ENCODE measurements around the gene WWOX.

Gene WWOX

DNA sequence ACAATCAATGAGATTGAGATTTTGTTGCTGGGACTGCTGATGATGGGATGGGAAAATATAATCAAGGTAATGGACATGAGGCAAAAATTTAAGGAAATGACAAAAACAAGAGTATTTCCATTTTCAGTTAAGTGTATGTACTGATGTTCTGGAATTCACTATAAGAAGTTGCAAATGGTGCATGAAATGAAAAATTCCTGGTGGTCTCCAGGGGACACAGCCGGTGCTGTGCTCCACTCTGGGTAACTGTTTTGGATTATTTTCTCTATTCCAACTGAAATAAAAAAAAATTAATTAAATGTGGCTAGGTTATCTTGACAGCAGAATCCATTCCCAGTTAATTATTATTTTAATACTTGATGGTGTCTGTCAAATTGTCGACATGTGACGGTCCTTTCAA is 305.6 kb downstream of the WWOX start:
- Histone ChIP-seq H2BK15ac (replicated peaks; ENCODE audit: low read depth) (no peak overlapping the region), H3K23ac (ENCODE audit: low read length) (no peak overlapping the region), H3K79me2 (ENCODE audit: control insufficient read depth, insufficient read depth, low read length) (no peaks in the 10 kb centered on the region), H3K79me1 (ENCODE audit: low read length) (no peaks in the 10 kb centered on the region), H3K56ac (ENCODE audit: low read length) (no peak overlapping the region), H2BK5ac (ENCODE audit: low read length) (no peak overlapping the region), H3K27ac (ENCODE audit: low read depth, low read length) (no peak overlapping the region), H3K4me3 (ENCODE audit: low read length) (no peak overlapping the region), H4K8ac (ENCODE audit: low read depth, low read length) (no peak overlapping the region), H3K4me2 (ENCODE audit: low read length) (no peak overlapping the region), H3K27me3 (ENCODE audit: insufficient read depth, low read length, poor library complexity) (no peaks in the 10 kb centered on the region), H3K4ac (ENCODE audit: low read depth, low read length) (no peak overlapping the region), H2AK5ac (ENCODE audit: low read length) (no peak overlapping the region), H3K36me3 (ENCODE audit: control insufficient read depth, insufficient read depth, low read length) (no peaks in the 10 kb centered on the region), H3K18ac (ENCODE audit: low read length) (no peak overlapping the region), H3K4me1 (ENCODE audit: control insufficient read depth, low read depth, low read length) (no peaks in the 10 kb centered on the region), H2BK120ac (ENCODE audit: low read depth, low read length) (no peak overlapping the region), H4K5ac (ENCODE audit: low read length) (no peak overlapping the region), H3K9ac (ENCODE audit: low read length) (no peak overlapping the region)
- DNase-seq = no peak
- no CpG with 5 or more reads among the region's 3 CpGs for WGBS (ENCODE audit: extremely low coverage, insufficient coverage, low lambda C conversion rate)

DNA sequence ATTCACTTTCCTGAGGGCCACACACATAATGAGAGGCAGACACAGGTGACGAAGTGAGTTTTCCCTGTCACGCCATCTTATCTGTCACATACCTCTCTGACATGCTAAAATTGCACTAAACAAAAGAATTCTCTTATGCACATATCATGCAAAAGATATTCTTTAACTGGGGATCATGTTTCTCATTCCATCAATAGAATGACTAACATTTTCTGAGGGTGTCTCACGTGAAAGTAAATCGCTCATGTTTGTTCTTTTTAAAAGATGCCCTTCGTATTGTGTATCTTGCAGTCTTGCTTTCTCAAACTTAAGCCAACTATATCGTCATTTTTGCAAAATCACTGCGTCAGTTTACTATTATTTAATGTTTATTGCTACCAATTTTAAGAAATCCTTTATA is 306.4 kb downstream of the WWOX start:
- no peak overlapping the region for H2AK5ac ChIP-seq (ENCODE audit: low read length)
- H3K4ac ChIP-seq (ENCODE audit: low read depth, low read length) = no peak overlapping the region
- H2BK120ac ChIP-seq (ENCODE audit: low read depth, low read length) = no peak overlapping the region
- no peak overlapping the region for H3K9ac ChIP-seq (ENCODE audit: low read length)
- no peaks in the 10 kb centered on the region for H3K4me1 ChIP-seq (ENCODE audit: control insufficient read depth, low read depth, low read length)
- no peak overlapping the region for H3K4me2 ChIP-seq (ENCODE audit: low read length)
- no peak overlapping the region for H3K18ac ChIP-seq (ENCODE audit: low read length)
- no peaks in the 10 kb centered on the region for H3K27me3 ChIP-seq (ENCODE audit: insufficient read depth, low read length, poor library complexity)
- H3K79me1 ChIP-seq (ENCODE audit: low read length) = no peaks in the 10 kb centered on the region
- no peaks in the 10 kb centered on the region for H3K79me2 ChIP-seq (ENCODE audit: control insufficient read depth, insufficient read depth, low read length)
- no CpG with 5 or more reads among the region's 7 CpGs for WGBS (ENCODE audit: extremely low coverage, insufficient coverage, low lambda C conversion rate)
- H3K23ac ChIP-seq (ENCODE audit: low read length) = no peak overlapping the region
- H4K5ac ChIP-seq (ENCODE audit: low read length) = no peak overlapping the region
- no peak overlapping the region for H3K27ac ChIP-seq (ENCODE audit: low read depth, low read length)
- H2BK15ac ChIP-seq (replicated peaks; ENCODE audit: low read depth) = no peak overlapping the region
- DNase-seq = peak; percentile 10
- no peak overlapping the region for H3K4me3 ChIP-seq (ENCODE audit: low read length)
- H2BK5ac ChIP-seq (ENCODE audit: low read length) = no peak overlapping the region
- H3K36me3 ChIP-seq (ENCODE audit: control insufficient read depth, insufficient read depth, low read length) = no peaks in the 10 kb centered on the region
- H3K56ac ChIP-seq (ENCODE audit: low read length) = no peak overlapping the region
- no peak overlapping the region for H4K8ac ChIP-seq (ENCODE audit: low read depth, low read length)

- no peak overlapping the region for H2BK120ac ChIP-seq (ENCODE audit: low read depth, low read length)
- no peak overlapping the region for H3K4me3 ChIP-seq (ENCODE audit: low read length)
- H3K79me1 ChIP-seq (ENCODE audit: low read length) = no peaks in the 10 kb centered on the region
- peak; percentile 83 for DNase-seq
- no peaks in the 10 kb centered on the region for H3K36me3 ChIP-seq (ENCODE audit: control insufficient read depth, insufficient read depth, low read length)
- H3K9ac ChIP-seq (ENCODE audit: low read length) = no peak overlapping the region
- no peaks in the 10 kb centered on the region for H3K79me2 ChIP-seq (ENCODE audit: control insufficient read depth, insufficient read depth, low read length)
- H3K27me3 ChIP-seq (ENCODE audit: insufficient read depth, low read length, poor library complexity) = no peaks in the 10 kb centered on the region
- H2BK5ac ChIP-seq (ENCODE audit: low read length) = no peak overlapping the region
- no peak overlapping the region for H2BK15ac ChIP-seq (replicated peaks; ENCODE audit: low read depth)
- H4K5ac ChIP-seq (ENCODE audit: low read length) = peak overlapping the region; percentile 60
- H3K56ac ChIP-seq (ENCODE audit: low read length) = no peak overlapping the region
- H3K18ac ChIP-seq (ENCODE audit: low read length) = peak overlapping the region; percentile 73
- no peak overlapping the region for H2AK5ac ChIP-seq (ENCODE audit: low read length)
- no peak overlapping the region for H3K23ac ChIP-seq (ENCODE audit: low read length)
- H3K4me1 ChIP-seq (ENCODE audit: control insufficient read depth, low read depth, low read length) = no peaks in the 10 kb centered on the region
- H4K8ac ChIP-seq (ENCODE audit: low read depth, low read length) = no peak overlapping the region
- H3K27ac ChIP-seq (ENCODE audit: low read depth, low read length) = no peak overlapping the region
- H3K4ac ChIP-seq (ENCODE audit: low read depth, low read length) = no peak overlapping the region
- no peak overlapping the region for H3K4me2 ChIP-seq (ENCODE audit: low read length)
Observed at GRCh38 chr16:78407191-78407590, 307.7 kb downstream of the WWOX start.

DNA sequence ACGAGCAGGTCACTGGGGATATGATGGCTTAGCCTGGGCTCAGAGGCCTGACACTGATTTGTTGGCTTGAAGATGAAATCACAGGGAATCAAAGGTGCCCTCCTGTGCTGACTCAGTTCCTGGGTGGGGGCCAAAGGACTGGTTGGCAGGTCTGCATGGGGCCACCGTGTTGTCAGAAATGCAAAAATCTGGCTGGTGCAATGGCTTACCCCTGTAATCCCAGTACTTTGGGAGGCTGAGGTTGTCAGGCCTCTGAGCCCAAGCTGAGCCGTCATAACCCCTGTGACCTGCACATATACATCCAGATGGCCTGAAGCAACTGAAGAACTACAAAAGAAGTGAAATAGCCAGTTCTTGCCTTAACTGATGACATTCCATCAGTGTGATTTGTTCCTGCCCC is 314.2 kb downstream of the WWOX start:
- Histone ChIP-seq H3K9ac (ENCODE audit: low read length) (no peak overlapping the region), H3K18ac (ENCODE audit: low read length) (no peak overlapping the region)
- no CpG with 5 or more reads among the region's 3 CpGs for WGBS (ENCODE audit: extremely low coverage, insufficient coverage, low lambda C conversion rate)

DNA sequence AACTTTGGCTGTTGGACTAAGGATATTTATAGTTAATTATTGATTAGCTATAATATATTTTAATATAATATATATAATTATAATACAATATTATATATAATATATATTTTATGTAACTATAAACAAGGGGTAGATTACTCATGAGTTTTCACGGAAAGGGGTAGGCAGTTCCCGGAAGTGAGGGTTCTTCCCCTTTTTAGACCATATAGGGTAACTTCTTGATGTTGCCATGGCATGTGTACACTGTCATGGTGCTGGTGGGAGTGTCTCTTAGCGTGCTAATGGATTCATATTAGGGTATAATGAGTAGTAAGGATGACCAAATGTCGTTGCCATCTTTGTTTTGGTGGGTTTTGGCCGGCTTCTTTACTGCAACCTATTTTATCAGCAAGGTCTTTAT is 315.6 kb downstream of the WWOX start:
- Histone ChIP-seq H3K23ac (ENCODE audit: low read length) (no peak overlapping the region), H2AK5ac (ENCODE audit: low read length) (no peak overlapping the region), H2BK15ac (replicated peaks; ENCODE audit: low read depth) (no peak overlapping the region), H2BK5ac (ENCODE audit: low read length) (no peak overlapping the region), H3K4me2 (ENCODE audit: low read length) (no peak overlapping the region), H2BK120ac (ENCODE audit: low read depth, low read length) (no peak overlapping the region), H4K5ac (ENCODE audit: low read length) (no peak overlapping the region), H3K4me1 (ENCODE audit: control insufficient read depth, low read depth, low read length) (no peaks in the 10 kb centered on the region), H3K4me3 (ENCODE audit: low read length) (no peak overlapping the region), H3K36me3 (ENCODE audit: control insufficient read depth, insufficient read depth, low read length) (no peaks in the 10 kb centered on the region), H3K27me3 (ENCODE audit: insufficient read depth, low read length, poor library complexity) (no peaks in the 10 kb centered on the region), H3K18ac (ENCODE audit: low read length) (no peak overlapping the region), H4K8ac (ENCODE audit: low read depth, low read length) (no peak overlapping the region), H3K79me2 (ENCODE audit: control insufficient read depth, insufficient read depth, low read length) (no peaks in the 10 kb centered on the region), H3K9ac (ENCODE audit: low read length) (no peak overlapping the region), H3K79me1 (ENCODE audit: low read length) (no peaks in the 10 kb centered on the region), H3K56ac (ENCODE audit: low read length) (no peak overlapping the region), H3K4ac (ENCODE audit: low read depth, low read length) (no peak overlapping the region), H3K27ac (ENCODE audit: low read depth, low read length) (no peak overlapping the region)
- no peak for DNase-seq
- WGBS (ENCODE audit: extremely low coverage, insufficient coverage, low lambda C conversion rate) = no CpG with 5 or more reads among the region's 5 CpGs

More for the DNA sequence above, 314.2 kb downstream of the WWOX start:
- Histone ChIP-seq H3K4me2 (ENCODE audit: low read length) (no peak overlapping the region), H3K79me1 (ENCODE audit: low read length) (no peaks in the 10 kb centered on the region), H2BK15ac (replicated peaks; ENCODE audit: low read depth) (no peak overlapping the region), H3K36me3 (ENCODE audit: control insufficient read depth, insufficient read depth, low read length) (no peaks in the 10 kb centered on the region), H4K8ac (ENCODE audit: low read depth, low read length) (no peak overlapping the region), H3K79me2 (ENCODE audit: control insufficient read depth, insufficient read depth, low read length) (no peaks in the 10 kb centered on the region), H3K4me1 (ENCODE audit: control insufficient read depth, low read depth, low read length) (no peaks in the 10 kb centered on the region), H3K56ac (ENCODE audit: low read length) (no peak overlapping the region), H4K5ac (ENCODE audit: low read length) (no peak overlapping the region), H3K4ac (ENCODE audit: low read depth, low read length) (no peak overlapping the region), H2AK5ac (ENCODE audit: low read length) (no peak overlapping the region), H3K27ac (ENCODE audit: low read depth, low read length) (no peak overlapping the region), H3K27me3 (ENCODE audit: insufficient read depth, low read length, poor library complexity) (no peaks in the 10 kb centered on the region), H3K4me3 (ENCODE audit: low read length) (no peak overlapping the region), H2BK120ac (ENCODE audit: low read depth, low read length) (no peak overlapping the region), H2BK5ac (ENCODE audit: low read length) (no peak overlapping the region), H3K23ac (ENCODE audit: low read length) (no peak overlapping the region)
- DNase-seq = peak; percentile 12

GRCh38 chr16:78415669-78416068 is 316.2 kb downstream of the WWOX start:
- no peak overlapping the region for H3K4me3 ChIP-seq (ENCODE audit: low read length)
- DNase-seq = peak; percentile 8
- H2AK5ac ChIP-seq (ENCODE audit: low read length) = no peak overlapping the region
- H3K36me3 ChIP-seq (ENCODE audit: control insufficient read depth, insufficient read depth, low read length) = no peaks in the 10 kb centered on the region
- no peak overlapping the region for H2BK15ac ChIP-seq (replicated peaks; ENCODE audit: low read depth)
- no peaks in the 10 kb centered on the region for H3K4me1 ChIP-seq (ENCODE audit: control insufficient read depth, low read depth, low read length)
- no peak overlapping the region for H4K8ac ChIP-seq (ENCODE audit: low read depth, low read length)
- no peak overlapping the region for H3K27ac ChIP-seq (ENCODE audit: low read depth, low read length)
- no peak overlapping the region for H4K5ac ChIP-seq (ENCODE audit: low read length)
- no peak overlapping the region for H3K23ac ChIP-seq (ENCODE audit: low read length)
- no peak overlapping the region for H3K9ac ChIP-seq (ENCODE audit: low read length)
- H3K18ac ChIP-seq (ENCODE audit: low read length) = no peak overlapping the region
- no peaks in the 10 kb centered on the region for H3K79me1 ChIP-seq (ENCODE audit: low read length)
- no peak overlapping the region for H2BK5ac ChIP-seq (ENCODE audit: low read length)
- no peak overlapping the region for H2BK120ac ChIP-seq (ENCODE audit: low read depth, low read length)
- H3K56ac ChIP-seq (ENCODE audit: low read length) = no peak overlapping the region
- no peaks in the 10 kb centered on the region for H3K27me3 ChIP-seq (ENCODE audit: insufficient read depth, low read length, poor library complexity)
- H3K4ac ChIP-seq (ENCODE audit: low read depth, low read length) = no peak overlapping the region
- WGBS (ENCODE audit: extremely low coverage, insufficient coverage, low lambda C conversion rate) = no CpG with 5 or more reads among the region's 1 CpG
- H3K4me2 ChIP-seq (ENCODE audit: low read length) = no peak overlapping the region
- no peaks in the 10 kb centered on the region for H3K79me2 ChIP-seq (ENCODE audit: control insufficient read depth, insufficient read depth, low read length)

Measured in mesendoderm (in vitro differentiated cells).